ENCODE results near the gene S100A4.

DNA sequence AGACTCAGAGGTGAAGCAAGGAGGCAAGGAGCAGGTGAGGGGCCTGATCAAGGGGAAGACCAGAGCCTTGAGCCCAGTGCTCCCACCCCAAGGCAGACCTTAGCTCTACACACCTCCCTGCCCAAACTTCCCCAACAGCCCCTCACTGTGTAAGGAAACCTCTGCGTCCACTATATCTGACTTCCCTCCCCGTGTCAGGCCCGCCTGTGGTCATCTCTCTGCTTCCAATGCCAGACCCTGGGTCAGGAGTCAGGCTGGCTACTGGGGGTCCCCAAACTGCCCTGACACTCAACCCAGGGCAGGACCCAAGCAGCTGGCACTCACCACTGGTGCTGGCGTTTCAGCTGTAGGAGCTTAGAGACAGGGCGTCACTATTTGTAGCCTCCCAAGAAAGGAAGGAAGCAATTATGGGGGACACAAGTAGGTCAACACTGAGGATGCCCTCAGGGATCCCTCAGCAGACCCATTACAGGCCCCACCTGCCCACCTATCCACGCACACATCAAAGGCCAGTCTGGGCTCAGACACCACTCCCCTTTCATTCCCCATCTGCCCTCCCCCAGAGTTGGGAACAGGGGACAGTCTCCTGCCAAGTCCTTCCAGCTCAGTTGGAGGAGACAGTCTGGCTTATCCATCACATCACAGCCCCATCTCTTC, 4.3 kb upstream of the S100A4 start:
- TF ChIP-seq, protein P1, sequence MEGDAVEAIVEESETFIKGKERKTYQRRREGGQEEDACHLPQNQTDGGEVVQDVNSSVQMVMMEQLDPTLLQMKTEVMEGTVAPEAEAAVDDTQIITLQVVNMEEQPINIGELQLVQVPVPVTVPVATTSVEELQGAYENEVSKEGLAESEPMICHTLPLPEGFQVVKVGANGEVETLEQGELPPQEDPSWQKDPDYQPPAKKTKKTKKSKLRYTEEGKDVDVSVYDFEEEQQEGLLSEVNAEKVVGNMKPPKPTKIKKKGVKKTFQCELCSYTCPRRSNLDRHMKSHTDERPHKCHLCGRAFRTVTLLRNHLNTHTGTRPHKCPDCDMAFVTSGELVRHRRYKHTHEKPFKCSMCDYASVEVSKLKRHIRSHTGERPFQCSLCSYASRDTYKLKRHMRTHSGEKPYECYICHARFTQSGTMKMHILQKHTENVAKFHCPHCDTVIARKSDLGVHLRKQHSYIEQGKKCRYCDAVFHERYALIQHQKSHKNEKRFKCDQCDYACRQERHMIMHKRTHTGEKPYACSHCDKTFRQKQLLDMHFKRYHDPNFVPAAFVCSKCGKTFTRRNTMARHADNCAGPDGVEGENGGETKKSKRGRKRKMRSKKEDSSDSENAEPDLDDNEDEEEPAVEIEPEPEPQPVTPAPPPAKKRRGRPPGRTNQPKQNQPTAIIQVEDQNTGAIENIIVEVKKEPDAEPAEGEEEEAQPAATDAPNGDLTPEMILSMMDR (IDR thresholded peaks at IDR 0.05) = no peak
- no peak for TF ChIP-seq EP300 (IDR thresholded peaks at IDR 0.05; ENCODE audit: low read depth)
- TF ChIP-seq POLR2A (IDR thresholded peaks at IDR 0.05) = no peak
- no peak for TF ChIP-seq POLR2AphosphoS5 (IDR thresholded peaks at IDR 0.05)

All from transverse colon (tissue), 4 donors.